ENCODE data around the gene COPA.

- TF ChIP-seq, protein P1, sequence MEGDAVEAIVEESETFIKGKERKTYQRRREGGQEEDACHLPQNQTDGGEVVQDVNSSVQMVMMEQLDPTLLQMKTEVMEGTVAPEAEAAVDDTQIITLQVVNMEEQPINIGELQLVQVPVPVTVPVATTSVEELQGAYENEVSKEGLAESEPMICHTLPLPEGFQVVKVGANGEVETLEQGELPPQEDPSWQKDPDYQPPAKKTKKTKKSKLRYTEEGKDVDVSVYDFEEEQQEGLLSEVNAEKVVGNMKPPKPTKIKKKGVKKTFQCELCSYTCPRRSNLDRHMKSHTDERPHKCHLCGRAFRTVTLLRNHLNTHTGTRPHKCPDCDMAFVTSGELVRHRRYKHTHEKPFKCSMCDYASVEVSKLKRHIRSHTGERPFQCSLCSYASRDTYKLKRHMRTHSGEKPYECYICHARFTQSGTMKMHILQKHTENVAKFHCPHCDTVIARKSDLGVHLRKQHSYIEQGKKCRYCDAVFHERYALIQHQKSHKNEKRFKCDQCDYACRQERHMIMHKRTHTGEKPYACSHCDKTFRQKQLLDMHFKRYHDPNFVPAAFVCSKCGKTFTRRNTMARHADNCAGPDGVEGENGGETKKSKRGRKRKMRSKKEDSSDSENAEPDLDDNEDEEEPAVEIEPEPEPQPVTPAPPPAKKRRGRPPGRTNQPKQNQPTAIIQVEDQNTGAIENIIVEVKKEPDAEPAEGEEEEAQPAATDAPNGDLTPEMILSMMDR (IDR thresholded peaks at IDR 0.05) = no peak
- no peak for TF ChIP-seq ZFX (IDR thresholded peaks at IDR 0.05; ENCODE audit: borderline replicate concordance)
Measured at GRCh38 chr1:160351629-160352028, 8.6 kb upstream of the COPA start.

Data from 22Rv1 (cell line).